Liver (tissue), 9 donors: ENCODE measurements around the gene ENHO. TPM values are rescaled to one million over a fixed set of nuclear protein-coding genes. Genes with fewer than 3 reads are reported as not detected.

Experiments
- DNase-seq: peaks from one replicate; pipeline ENCODE4 v3.0.0-alpha.2; 2017; ENCODE audit warnings: low spot score
- H3K27ac ChIP-seq, 2 donors: one replicate each; pipeline ENCODE4 v1.7.0; 2013; ENCODE audit warnings: inconsistent platforms in 2 of 2, low read length in 2 of 2, control low read depth in 1 of 2, low read depth in 1 of 2, mild to moderate bottlenecking in 1 of 2
- H3K27me3 ChIP-seq, 4 donors: one replicate each; pipeline versions ENCODE4 v1.6.1 to v1.7.0; 2013; ENCODE audit warnings: low read length in 3 of 4, inconsistent platforms in 1 of 4, mild to moderate bottlenecking in 1 of 4, moderate library complexity in 1 of 4; ENCODE audit not compliant: control insufficient read depth in 4 of 4, insufficient read depth in 4 of 4
- H3K36me3 ChIP-seq, 4 donors: one replicate each; pipeline versions ENCODE4 v1.6.1 to v1.7.0; 2013; ENCODE audit warnings: low read length in 3 of 4, mild to moderate bottlenecking in 3 of 4, low read depth in 1 of 4, moderate library complexity in 1 of 4; ENCODE audit not compliant: control insufficient read depth in 4 of 4, insufficient read depth in 3 of 4
- H3K4me1 ChIP-seq, 4 donors: one replicate each; pipeline versions ENCODE4 v1.6.1 to v1.7.0; 2013; ENCODE audit warnings: low read length in 3 of 4, mild to moderate bottlenecking in 3 of 4, moderate library complexity in 1 of 4; ENCODE audit not compliant: control insufficient read depth in 4 of 4, insufficient read depth in 4 of 4
- H3K4me3 ChIP-seq, 3 donors: one replicate each; pipeline versions ENCODE4 v1.6.1 to v1.7.0; 2013; ENCODE audit warnings: low read length in 3 of 3, control low read depth in 1 of 3, low read depth in 1 of 3, mild to moderate bottlenecking in 1 of 3
- H3K9ac ChIP-seq, 2 donors: one replicate each; pipeline ENCODE4 v1.7.0; 2013; ENCODE audit warnings: low read length in 2 of 2, mild to moderate bottlenecking in 2 of 2, moderate library complexity in 2 of 2, control low read depth in 1 of 2, low read depth in 1 of 2
- H3K9me3 ChIP-seq, 4 donors: one replicate each; pipeline versions ENCODE4 v1.6.1 to v1.7.0; 2013; ENCODE audit warnings: low read length in 3 of 4; ENCODE audit not compliant: control insufficient read depth in 4 of 4
- ATF3 ChIP-seq: IDR thresholded peaks from 2 replicates; pipeline ENCODE4 v1.6.1; 2016; ENCODE audit warnings: antibody characterized with exemption
- CTCF ChIP-seq: fragments of 150-350 bp; IDR thresholded peaks from 2 replicates; pipeline ENCODE4 v1.5.1; 2017; ENCODE audit warnings: improper control_type of control experiment, low read depth, low read length; ENCODE audit not compliant: missing input control
- EGR1 ChIP-seq, 2 donors: IDR thresholded peaks; 2 replicates each; pipeline ENCODE4 v1.6.1; 2016 to 2018; ENCODE audit warnings: antibody characterized with exemption in 2 of 2, low read depth in 2 of 2
- FOXA1 ChIP-seq: IDR thresholded peaks from 2 replicates; pipeline ENCODE4 v1.6.1; 2016; ENCODE audit warnings: antibody characterized with exemption
- HNF4A ChIP-seq, 2 donors: conservative IDR thresholded peaks; 2 replicates each; pipeline ENCODE4 v1.6.1; 2016; ENCODE audit warnings: antibody characterized with exemption in 2 of 2, mild to moderate bottlenecking in 2 of 2
- HNF4G ChIP-seq: IDR thresholded peaks from 2 replicates; pipeline ENCODE4 v1.6.1; 2016; ENCODE audit warnings: antibody characterized with exemption
- JUND ChIP-seq, 2 donors: IDR thresholded peaks; 2 replicates each; pipeline ENCODE4 v1.6.1; 2016; ENCODE audit warnings: antibody characterized with exemption in 2 of 2
- MAX ChIP-seq: IDR thresholded peaks from 2 replicates; pipeline ENCODE4 v1.6.1; 2016; ENCODE audit warnings: antibody characterized with exemption
- RAD21 ChIP-seq, 2 donors: IDR thresholded peaks; 2 replicates each; pipeline ENCODE4 v1.6.1; 2016; ENCODE audit warnings: antibody characterized with exemption in 2 of 2, mild to moderate bottlenecking in 2 of 2
- RXRA ChIP-seq, 2 donors: IDR thresholded peaks; 2 replicates each; pipeline ENCODE4 v1.6.1; 2017 to 2018; ENCODE audit warnings: antibody characterized with exemption in 2 of 2, mild to moderate bottlenecking in 1 of 2
- TAF1 ChIP-seq: conservative IDR thresholded peaks from 2 replicates; pipeline ENCODE4 v1.6.1; 2016; ENCODE audit warnings: antibody characterized with exemption, mild to moderate bottlenecking
- YY1 ChIP-seq: IDR thresholded peaks from 2 replicates; pipeline ENCODE4 v1.6.1; 2016; ENCODE audit warnings: antibody characterized with exemption, mild to moderate bottlenecking
- WGBS: extraction: QIAGEN DNeasy Blood & Tissue Kit; methylation state at CpG from one replicate; pipeline ENCODE4 v1.1.7; 2013; 5-methylcytosine and 5-hydroxymethylcytosine counted together
- polyA plus RNA-seq, 2 donors: library from polyadenylated mRNA; stranded (reverse) in 1 of 2; unstranded in 1 of 2; fragments of 200-250 nt in 1 of 2; fragments of >200 nt in 1 of 2; fragmentation: Nextera tagmentation in 1 of 2; extraction: Ambion mirVana in 1 of 2; gene quantifications; one replicate each; pipeline versions ENCODE4 v1.2.1 to v1.2.3, GENCODE V29; 2013 to 2015
- total RNA-seq, 2 donors: library from RNA; depleted of rRNA; stranded (reverse); fragments of >200 nt; gene quantifications; one replicate each; pipeline ENCODE4 v1.2.3, GENCODE V29; 2014
- donor health status: healthy.
- donor health status: healthy.
- donor health status: healthy.
- donor health status: healthy.
- donor health status: healthy.

The ENHO gene
- total and polyA plus RNA-seq, 4 donors, result 0.67 to 9.6 (median 1.9) TPM

GRCh38 chr9:34546834-34547827 is 24.3 kb upstream of the ENHO start:
- Histone ChIP-seq H3K4me3 (no peak overlapping the region), H3K9ac (no peak overlapping the region), H3K27ac (no peak overlapping the region), H3K36me3 (no peaks in the 10 kb centered on the region), H3K9me3 (no peaks in the 10 kb centered on the region), H3K4me1 (peaks cover 7 to 21% (median 11%) of the 10 kb centered on the region in 4 donors), H3K27me3 (no peaks in the 10 kb centered on the region)
- TF ChIP-seq HNF4A (conservative IDR thresholded peaks at IDR 0.05), result no peak
- peak; percentile 67 for TF ChIP-seq CTCF
- no peak for TF ChIP-seq FOXA1
- TF ChIP-seq RAD21 (IDR thresholded peaks at IDR 0.05), result peak; percentile 81 to 83
- peak; percentile 71 for DNase-seq
- 66% methylated on average over 16 of the region's 16 CpGs for WGBS

GRCh38 chr9:34546102-34546833 is 23.5 kb upstream of the ENHO start:
- TF ChIP-seq TAF1, result no peak
- no peak for TF ChIP-seq JUND (IDR thresholded peaks at IDR 0.05)
- TF ChIP-seq HNF4A (conservative IDR thresholded peaks at IDR 0.05), result no peak
- no peak overlapping the region for H3K4me3 ChIP-seq

GRCh38 chr9:34545497-34545896 is 22.7 kb upstream of the ENHO start:
- WGBS, result 94% methylated on average over 6 of the region's 6 CpGs
- Histone ChIP-seq H3K9ac (no peak overlapping the region), H3K9me3 (no peaks in the 10 kb centered on the region), H3K27me3 (no peaks in the 10 kb centered on the region), H3K4me1 (peaks cover 7 to 22% (median 11%) of the 10 kb centered on the region in 4 donors), H3K4me3 (no peak overlapping the region), H3K36me3 (no peaks in the 10 kb centered on the region), H3K27ac (no peak overlapping the region)
- TF ChIP-seq YY1, result no peak
- TF ChIP-seq MAX, result no peak
- no peak for TF ChIP-seq RXRA (IDR thresholded peaks at IDR 0.05)
- TF ChIP-seq HNF4G, result no peak
- no peak for TF ChIP-seq EGR1 (IDR thresholded peaks at IDR 0.05; ENCODE audit: low read depth in 2 of 2)
- no peak for TF ChIP-seq FOXA1
- no peak for TF ChIP-seq ATF3
- no peak for DNase-seq

More at GRCh38 chr9:34546102-34546833, 23.5 kb upstream of the ENHO start:
- Histone ChIP-seq H3K9ac (no peak overlapping the region), H3K27me3 (no peaks in the 10 kb centered on the region), H3K36me3 (no peaks in the 10 kb centered on the region), H3K9me3 (no peaks in the 10 kb centered on the region), H3K27ac (no peak overlapping the region), H3K4me1 (peaks cover 7 to 22% (median 11%) of the 10 kb centered on the region in 4 donors)
- DNase-seq, result no peak
- WGBS, result 73% methylated on average over 7 of the region's 7 CpGs
